OCI-LY3 (cell line): Measurements from ENCODE around the gene EID2.

Source experiments
- H2AFZ ChIP-seq: fragments of 200-600, 300-600 bp; shearing (Covaris generic); 2 replicates; pipeline ENCODE4 v1.6.0; 2014; ENCODE audit warnings: antibody characterized with exemption, low read depth, low read length
- H3K27ac ChIP-seq: fragments of 200-600, 300-600 bp; sonication (generic); 2 replicates; pipeline ENCODE4 v1.5.1; 2014; ENCODE audit warnings: mild to moderate bottlenecking, low read length, moderate library complexity, mixed read lengths
- H3K27me3 ChIP-seq: fragments of 200-600, 300-600 bp; sonication (generic); 2 replicates; pipeline ENCODE4 v1.6.1; 2014; ENCODE audit warnings: low read depth, low read length, mixed read lengths
- H3K36me3 ChIP-seq: fragments of 200-600, 300-600 bp; sonication (generic); replicated peaks from 2 replicates; pipeline ENCODE3; 2014; ENCODE audit warnings: low read depth, low read length, mixed read lengths
- H3K4me1 ChIP-seq: fragments of 300-600, 200-600 bp; sonication (generic); 2 replicates; pipeline ENCODE4 v1.6.1; 2014; ENCODE audit warnings: low read length, mixed read lengths
- H3K4me2 ChIP-seq: fragments of 200-600, 300-600 bp; sonication (generic); 2 replicates; pipeline ENCODE4 v1.6.1; 2014; ENCODE audit warnings: low read length, mixed read lengths
- H3K4me3 ChIP-seq: fragments of 300-600, 200-600 bp; sonication (generic); 2 replicates; pipeline ENCODE4 v1.5.1; 2014; ENCODE audit warnings: antibody characterized with exemption, mild to moderate bottlenecking, low read length, moderate library complexity
- H3K79me2 ChIP-seq: fragments of 300-600, 200-600 bp; shearing (Covaris generic); 2 replicates; pipeline ENCODE4 v1.6.1; 2014; ENCODE audit warnings: mild to moderate bottlenecking, low read length, mixed read lengths
- H3K9ac ChIP-seq: fragments of 300-600, 200-600 bp; shearing (Covaris generic); 2 replicates; pipeline ENCODE4 v1.6.0; 2014; ENCODE audit warnings: mild to moderate bottlenecking, low read length, moderate library complexity
- H3K9me3 ChIP-seq: fragments of 200-600, 300-600 bp; shearing (Covaris generic); 2 replicates; pipeline ENCODE4 v1.6.1; 2014; ENCODE audit warnings: low read length, mixed read lengths; ENCODE audit not compliant: insufficient read depth
- H4K20me1 ChIP-seq: fragments of 200-600, 300-600 bp; sonication (generic); 2 replicates; pipeline ENCODE4 v1.6.1; 2016; ENCODE audit warnings: low read length, mixed read lengths; ENCODE audit not compliant: insufficient read depth
- CTCF ChIP-seq: fragments of 200-600, 300-600 bp; sonication (generic); IDR thresholded peaks from 2 replicates; pipeline ENCODE4 v1.5.1; 2014; ENCODE audit warnings: antibody characterized with exemption, low read length, low read depth
- EZH2phosphoT487 ChIP-seq: fragments of 200-600 bp; shearing (Covaris generic); IDR thresholded peaks from 2 replicates; pipeline ENCODE4 v1.6.1; 2018; ENCODE audit warnings: antibody characterized with exemption, mixed run types, low read depth

EID2 gene

GRCh38 chr19:39498798-39499642 is 40.9 kb downstream of the EID2 start, which contains the start of gene DLL3:
TSS of gene DLL3 (plus strand) at chr19:39498947. CDS start at chr19:39498975, 28 bp downstream.
- peak within 1 kb of the TSS; percentile 75 for H3K4me3 ChIP-seq

GRCh38 chr19:39497996-39498797 is 41.8 kb downstream of the EID2 start:
- Histone ChIP-seq H3K4me3 (peak overlapping the region; percentile 75), H3K4me2 (peak overlapping the region; percentile 96), H3K9ac (peak overlapping the region; percentile 45), H3K4me1 (peaks cover 10% of the 10 kb centered on the region), H3K9me3 (no peaks in the 10 kb centered on the region), H4K20me1 (no peaks in the 10 kb centered on the region), H3K27me3 (peaks cover 12% of the 10 kb centered on the region), H3K79me2 (no peaks in the 10 kb centered on the region), H3K36me3 (no peaks in the 10 kb centered on the region), H2AFZ (peak overlapping the region; percentile 96), H3K27ac (no peak overlapping the region)
- peak; percentile 84 for TF ChIP-seq CTCF
- no peak for TF ChIP-seq EZH2phosphoT487

More at GRCh38 chr19:39498798-39499642, 40.9 kb downstream of the EID2 start, which contains the start of gene DLL3:
- Histone ChIP-seq H3K4me1 (peaks cover 10% of the 10 kb centered on the region), H3K9ac (peak within 1 kb of the TSS; percentile 45), H4K20me1 (no peaks in the 10 kb centered on the region), H3K9me3 (no peaks in the 10 kb centered on the region), H2AFZ (peak within 1 kb of the TSS; percentile 96), H3K27ac (no peak within 1 kb of the TSS), H3K36me3 (no peaks in the 10 kb centered on the region), H3K27me3 (peaks cover 12% of the 10 kb centered on the region), H3K79me2 (no peaks in the 10 kb centered on the region), H3K4me2 (peak within 1 kb of the TSS; percentile 96)
- TF ChIP-seq EZH2phosphoT487 (no peak), CTCF (no peak)

GRCh38 chr19:39497701-39497995 is 42.3 kb downstream of the EID2 start:
- peak overlapping the region; percentile 45 for H3K9ac ChIP-seq
- H3K27me3 ChIP-seq: peaks cover 12% of the 10 kb centered on the region
- H3K9me3 ChIP-seq: no peaks in the 10 kb centered on the region
- peak overlapping the region; percentile 75 for H3K4me3 ChIP-seq
- TF ChIP-seq CTCF (no peak), EZH2phosphoT487 (no peak)
- no peaks in the 10 kb centered on the region for H3K36me3 ChIP-seq
- peak overlapping the region; percentile 96 for H2AFZ ChIP-seq
- no peaks in the 10 kb centered on the region for H3K79me2 ChIP-seq
- no peaks in the 10 kb centered on the region for H4K20me1 ChIP-seq
- H3K4me1 ChIP-seq: peaks cover 10% of the 10 kb centered on the region
- no peak overlapping the region for H3K27ac ChIP-seq
- H3K4me2 ChIP-seq: peak overlapping the region; percentile 96

- no peaks in the 10 kb centered on the region for H4K20me1 ChIP-seq
- no peak overlapping the region for H2AFZ ChIP-seq
- no peak overlapping the region for H3K27ac ChIP-seq
- H3K4me1 ChIP-seq: peaks cover 10% of the 10 kb centered on the region
- TF ChIP-seq EZH2phosphoT487 (no peak), CTCF (no peak)
- H3K36me3 ChIP-seq: no peaks in the 10 kb centered on the region
- H3K9ac ChIP-seq: no peak overlapping the region
- no peak overlapping the region for H3K4me2 ChIP-seq
- H3K9me3 ChIP-seq: no peaks in the 10 kb centered on the region
- H3K27me3 ChIP-seq: peaks cover 12% of the 10 kb centered on the region
- H3K4me3 ChIP-seq: no peak overlapping the region
- H3K79me2 ChIP-seq: no peaks in the 10 kb centered on the region
Observed at GRCh38 chr19:39496063-39496462, 43.9 kb downstream of the EID2 start.
